Measurements from ENCODE around the gene HSPE1.
A peak's percentile ranks its signal among the peaks of the same experiment; 100 is the strongest.
"Not testable (repeated sequence)": the region's sequence is repeated elsewhere in the genome, so short reads cannot be mapped to it uniquely, and the experiment has no call there.

Gene HSPE1

DNA sequence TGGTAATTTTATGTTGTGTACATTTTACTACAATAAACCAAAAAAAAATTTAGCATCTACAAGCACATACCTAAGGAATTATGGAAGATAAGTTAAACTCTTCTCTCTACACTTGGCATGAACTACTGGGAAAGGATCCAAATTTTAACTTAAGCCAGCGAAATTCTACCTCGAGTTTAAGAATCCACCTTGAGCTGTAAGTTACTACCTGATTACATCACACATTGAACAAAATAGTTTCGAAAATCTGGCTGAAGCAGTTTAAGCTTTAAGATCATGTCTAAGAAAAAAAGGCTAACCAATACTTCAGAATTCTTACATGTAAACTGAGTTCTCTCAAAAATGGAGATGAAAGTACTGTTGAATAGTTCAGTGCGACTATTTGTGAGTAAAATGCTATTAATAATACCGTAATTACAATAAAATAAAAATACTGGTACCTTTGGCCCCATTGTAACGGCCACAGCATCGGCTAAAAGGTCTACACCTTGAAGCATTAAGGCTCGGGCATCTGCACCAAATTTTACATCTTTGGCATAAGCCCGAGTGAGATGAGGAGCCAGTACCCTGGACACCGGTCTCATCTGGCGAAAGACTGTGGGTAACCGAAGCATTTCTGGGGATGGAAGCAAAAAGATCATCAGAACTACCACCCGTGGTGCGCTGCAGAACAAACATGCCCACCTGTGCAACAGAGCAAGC, 1.8 kb upstream of the HSPE1 start:
- DNase-seq (ENCODE audit: low read depth) = no peak

DNA sequence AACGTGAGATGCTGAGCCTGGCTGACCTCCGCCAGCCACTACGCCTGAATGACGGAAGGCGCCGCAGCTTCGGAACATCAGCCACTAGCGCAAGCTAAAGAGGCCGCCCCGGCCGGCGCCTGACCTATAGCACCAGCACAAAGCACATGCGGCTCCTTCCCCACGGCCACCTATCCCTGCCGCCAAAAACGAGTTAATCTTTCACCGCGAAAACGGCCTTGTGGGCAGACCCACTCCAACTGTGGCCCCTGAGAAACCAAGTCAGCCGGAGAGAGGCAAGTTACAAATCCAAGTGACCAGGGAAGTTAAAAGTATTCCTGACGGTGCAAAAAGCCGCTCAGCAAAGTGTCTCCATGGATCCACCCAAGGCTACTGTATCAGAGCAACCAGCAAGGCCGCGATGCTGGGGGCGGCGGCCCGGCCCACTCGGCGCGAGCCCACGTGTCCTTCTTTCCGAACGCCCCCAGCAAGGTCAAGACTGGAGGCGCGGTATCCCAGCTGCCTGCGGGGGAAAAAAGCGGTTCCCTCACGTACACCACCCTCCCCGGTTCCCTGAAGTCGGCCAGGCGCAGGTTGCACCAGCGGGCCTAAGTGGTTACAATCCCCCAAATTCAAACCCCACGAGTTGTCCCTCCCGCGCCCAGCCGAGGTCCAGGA, 1.1 kb upstream of the HSPE1 start:
- peak; percentile 7 for DNase-seq (ENCODE audit: low read depth)

DNA sequence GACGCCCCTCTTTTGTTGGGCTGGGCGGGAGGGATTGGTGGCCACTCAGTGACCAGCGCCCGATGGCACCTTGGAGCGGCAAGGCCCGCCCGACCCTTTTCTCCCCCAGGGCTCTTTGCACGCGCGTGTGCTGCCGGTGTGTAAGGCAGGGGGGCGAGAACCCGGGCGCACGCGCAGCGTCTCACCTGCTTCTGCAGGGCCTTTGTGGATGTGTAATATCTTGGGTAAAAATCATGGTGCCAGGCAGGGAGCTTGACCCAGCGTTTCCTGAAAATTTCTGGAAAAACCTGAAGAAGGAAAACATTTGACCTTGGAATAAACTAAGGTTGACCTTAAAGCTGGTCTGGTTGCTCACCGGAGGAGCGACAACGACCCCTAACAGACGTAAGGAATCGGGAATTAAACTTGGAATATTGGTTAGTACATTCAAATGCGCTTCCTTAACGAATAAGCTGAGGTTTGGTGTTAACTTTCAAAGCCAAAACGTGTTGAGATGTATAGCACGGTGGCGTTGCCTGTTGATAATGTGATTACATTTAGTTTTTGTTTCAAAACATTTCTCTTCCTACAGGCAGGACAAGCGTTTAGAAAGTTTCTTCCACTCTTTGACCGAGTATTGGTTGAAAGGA, 438 bp downstream of the HSPE1 start:
- no peak for DNase-seq (ENCODE audit: low read depth)

DNA sequence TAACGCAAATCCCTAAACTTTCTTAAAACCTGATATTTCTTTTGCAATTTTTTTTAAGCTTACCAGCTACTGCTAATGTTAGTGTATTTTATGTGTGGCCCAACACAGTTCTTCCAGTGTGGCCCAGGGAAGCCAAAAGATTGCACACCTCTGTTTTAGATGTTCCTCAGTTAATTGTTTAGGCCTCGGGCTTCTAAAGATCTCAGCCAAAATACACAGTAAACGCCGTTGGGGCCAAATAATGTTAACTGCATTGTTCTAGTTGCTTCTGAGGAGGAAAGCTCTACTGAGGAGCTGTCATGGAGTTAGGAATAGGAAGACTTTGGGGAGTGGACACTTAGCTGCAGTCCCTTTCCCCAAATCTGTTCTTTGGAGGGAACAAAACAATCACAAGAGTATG, 2.0 kb downstream of the HSPE1 start:
- no peak for DNase-seq (ENCODE audit: low read depth)

DNA sequence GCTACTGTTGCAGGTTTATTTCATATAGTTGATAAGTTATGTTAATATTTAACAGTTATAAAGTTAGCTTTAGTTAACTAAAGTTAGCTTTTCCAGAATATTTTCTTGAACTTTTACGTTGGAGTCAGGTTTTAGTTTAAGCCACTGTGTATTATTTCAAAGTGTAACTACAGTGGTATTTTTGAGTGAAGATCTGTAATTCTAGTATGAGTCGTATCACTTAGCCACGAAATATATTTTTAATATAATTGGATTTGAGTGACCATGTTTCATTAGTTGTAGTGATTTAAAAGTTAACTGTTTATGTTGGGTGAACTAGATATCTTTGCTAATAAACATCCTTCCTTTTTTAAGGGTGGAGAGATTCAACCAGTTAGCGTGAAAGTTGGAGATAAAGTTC, 2.5 kb downstream of the HSPE1 start:
- DNase-seq (ENCODE audit: low read depth) = no peak

DNA sequence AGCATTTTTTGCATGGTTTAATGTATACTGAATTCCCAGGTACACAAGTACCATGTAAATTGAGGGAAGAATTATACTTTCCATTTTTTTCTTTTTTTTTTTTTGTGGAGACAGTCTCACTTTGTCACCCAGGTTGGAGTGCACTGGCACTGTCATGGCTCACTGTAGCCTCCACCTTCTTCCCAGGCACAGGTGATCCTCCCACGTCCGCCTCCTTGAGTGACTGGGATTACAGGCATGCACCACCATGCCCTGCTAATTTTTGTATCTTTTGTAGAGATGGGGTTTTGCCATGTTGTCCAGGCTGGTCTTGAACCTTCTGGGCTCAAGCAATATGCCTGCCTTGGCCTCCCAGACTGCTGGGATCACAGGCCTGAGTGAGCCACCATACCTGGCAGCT, 3.8 kb downstream of the HSPE1 start:
- no peak for DNase-seq (ENCODE audit: low read depth)

DNA sequence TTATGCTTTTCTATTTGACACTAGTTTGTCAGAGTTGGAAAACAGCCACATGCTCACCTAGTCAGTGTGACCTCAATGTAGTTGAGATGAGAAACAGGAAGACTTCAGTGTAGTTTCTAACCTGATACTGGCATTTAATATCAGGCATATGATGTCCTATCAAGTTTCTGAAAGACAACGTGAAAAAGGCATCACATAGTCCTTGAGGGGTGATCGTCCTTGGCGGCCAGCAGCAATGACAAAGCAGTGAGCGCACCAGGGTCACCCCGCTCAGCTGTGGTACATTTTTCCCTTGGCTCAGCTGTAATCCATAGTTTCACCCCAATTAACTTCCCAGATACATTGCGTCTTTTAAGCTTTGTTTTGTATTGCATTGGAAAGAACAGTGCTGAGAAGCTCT, 4.3 kb downstream of the HSPE1 start:
- DNase-seq (ENCODE audit: low read depth) = no peak

DNA sequence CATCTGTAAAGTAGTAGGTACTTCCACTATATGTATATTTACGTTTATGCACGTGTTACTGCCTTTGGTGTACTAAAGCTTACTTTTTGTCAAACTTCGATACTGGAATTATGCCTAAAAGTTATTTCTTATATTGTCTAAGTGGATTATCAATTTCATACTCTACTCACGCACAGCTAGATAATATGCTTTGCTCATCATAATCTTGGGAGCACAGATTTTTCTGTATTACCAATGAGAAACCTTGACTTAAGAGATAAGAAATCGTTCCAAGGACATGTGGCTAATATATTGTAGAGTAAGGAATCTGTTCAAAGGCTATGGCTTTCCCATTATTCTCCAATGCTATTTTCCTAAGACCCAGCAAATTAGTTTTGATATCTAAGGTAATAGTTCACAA, 6.5 kb downstream of the HSPE1 start:
- no peak for DNase-seq (ENCODE audit: low read depth)

DNA sequence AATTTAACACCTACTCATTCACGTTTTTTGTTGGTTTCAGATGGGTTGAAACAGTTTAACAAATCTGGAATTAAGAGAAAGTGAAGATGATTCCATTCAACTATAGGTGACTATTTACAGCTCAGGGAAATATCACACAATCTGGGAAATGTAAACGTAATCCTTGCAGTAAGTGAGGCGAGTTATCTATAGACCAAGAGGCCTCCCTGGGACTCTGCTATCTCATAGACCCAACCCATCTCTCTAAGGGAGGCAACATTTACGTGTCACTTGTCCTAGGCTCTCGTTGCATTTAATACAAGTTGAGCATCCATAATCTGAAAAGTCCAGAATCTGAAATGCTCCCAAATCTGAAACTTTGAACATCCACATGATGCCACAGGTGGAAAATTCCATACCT, 13.7 kb downstream of the HSPE1 start:
- no peak for DNase-seq (ENCODE audit: low read depth)

DNA sequence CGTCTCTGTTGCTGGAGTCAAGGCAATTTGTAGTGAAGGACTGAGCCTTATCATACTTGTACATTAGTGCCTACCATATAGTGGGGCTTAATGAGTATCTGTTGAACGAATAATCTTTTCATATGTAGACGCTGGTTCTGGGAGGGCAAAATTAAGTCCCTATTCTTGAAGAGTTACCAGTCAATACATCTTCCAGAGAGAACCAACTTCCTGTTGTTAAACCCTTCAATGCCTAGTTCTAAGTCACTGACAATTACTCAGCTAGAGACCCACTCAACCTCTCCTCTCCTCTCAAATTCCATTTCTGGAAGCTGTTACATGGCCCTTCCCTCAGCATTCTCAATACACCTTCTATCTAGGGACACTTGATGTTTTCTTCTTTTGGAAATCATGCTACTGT, 14.6 kb downstream of the HSPE1 start:
- DNase-seq (ENCODE audit: low read depth) = no peak

DNA sequence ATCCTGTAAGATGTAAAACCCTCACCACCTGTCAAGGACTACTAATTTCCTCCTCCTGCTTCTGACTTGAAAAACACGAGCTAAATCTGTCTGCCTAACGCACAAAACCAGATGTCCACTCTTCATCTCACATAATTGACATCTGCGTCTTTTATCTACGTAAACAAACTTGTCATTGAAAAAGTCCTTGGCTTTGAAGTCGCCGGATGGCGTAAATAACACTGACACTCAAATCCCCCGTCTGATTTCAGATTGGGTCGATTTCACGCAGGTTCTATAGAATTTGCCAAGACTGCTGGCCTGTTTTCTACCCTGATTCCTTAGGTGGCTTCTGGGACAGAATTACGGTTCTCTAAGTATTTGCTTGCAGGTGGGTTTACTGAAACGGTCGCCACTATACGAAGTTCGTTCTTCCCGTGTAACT, 15.1 kb downstream of the HSPE1 start:
- DNase-seq (ENCODE audit: low read depth) = no peak

DNA sequence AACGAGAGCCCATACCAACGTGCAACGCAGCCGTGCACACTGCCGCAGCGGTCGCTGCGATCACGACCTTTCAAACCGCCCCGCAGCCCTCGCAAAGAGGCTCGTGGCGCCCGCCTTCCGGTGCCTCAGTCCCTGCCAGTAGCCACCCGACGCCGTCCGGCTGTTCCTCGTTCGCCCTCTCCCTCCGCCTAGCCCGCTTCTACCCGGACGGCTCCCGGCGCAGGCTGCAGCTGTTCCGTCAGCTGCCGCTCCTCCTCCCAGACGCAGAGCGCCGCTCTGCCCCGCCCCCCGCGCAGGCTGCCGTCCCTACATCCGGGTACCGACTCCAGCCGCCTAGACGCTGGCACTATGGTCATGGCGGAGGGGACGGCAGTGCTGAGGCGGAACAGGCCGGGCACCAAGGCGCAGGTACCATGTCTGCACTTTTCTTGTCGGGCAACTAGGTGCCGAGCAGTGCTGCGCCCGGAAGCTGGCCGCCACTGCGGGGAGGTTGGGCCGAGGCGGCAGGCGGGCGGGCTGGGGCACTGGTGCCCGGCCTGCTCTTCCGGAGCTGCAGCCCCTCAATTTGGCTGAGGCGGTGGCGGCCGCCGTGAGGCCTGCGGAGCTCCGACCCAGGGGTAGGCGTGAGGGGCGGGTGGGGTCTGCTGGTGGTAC, 15.7 kb downstream of the HSPE1 start, which contains the start of gene MOB4:
MOB4 (plus strand) TSS at position 328 of the 654 bp plus-strand sequence; CDS start at position 349, 21 bp downstream.
- peak; percentile 86 for DNase-seq (ENCODE audit: low read depth)

DNA sequence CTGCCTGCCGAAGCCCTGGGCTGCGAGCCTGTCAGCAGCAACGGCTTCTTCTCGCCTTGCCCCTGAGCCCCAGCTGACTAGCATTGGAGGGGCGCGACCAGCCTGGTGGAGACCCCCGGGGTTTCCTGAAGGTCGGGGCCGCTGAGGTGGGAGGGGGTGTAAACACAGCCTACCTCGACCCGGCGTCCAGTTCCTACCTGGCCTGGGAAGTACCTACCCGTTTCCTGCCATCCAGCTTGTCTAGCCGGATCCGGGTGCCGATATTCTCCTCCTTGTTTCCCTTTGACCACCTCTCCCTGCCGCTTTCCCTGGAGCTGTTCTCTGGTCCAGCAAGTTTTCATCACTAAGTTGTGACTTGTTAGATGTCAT, 16.2 kb downstream of the HSPE1 start:
- DNase-seq (ENCODE audit: low read depth) = no peak

DNA sequence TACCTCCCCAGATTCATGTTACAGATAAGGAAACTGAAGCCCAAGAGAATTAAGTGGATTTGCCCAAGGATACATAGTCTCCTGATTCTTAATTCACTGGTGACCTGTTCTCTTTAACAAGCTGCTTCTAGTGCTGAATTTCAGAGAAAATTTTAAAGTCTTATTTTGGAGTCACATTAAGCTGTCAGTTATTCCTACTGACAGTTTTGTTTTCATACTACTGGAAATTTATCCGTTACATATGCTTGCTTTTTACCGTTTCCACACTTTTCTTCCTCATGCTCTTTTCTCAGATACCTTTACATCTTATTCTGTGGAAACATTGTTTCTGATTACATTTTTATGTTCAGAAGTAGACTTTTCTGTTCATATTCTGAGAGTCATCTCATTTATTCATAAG, 17.0 kb downstream of the HSPE1 start:
- DNase-seq (ENCODE audit: low read depth) = no peak

DNA sequence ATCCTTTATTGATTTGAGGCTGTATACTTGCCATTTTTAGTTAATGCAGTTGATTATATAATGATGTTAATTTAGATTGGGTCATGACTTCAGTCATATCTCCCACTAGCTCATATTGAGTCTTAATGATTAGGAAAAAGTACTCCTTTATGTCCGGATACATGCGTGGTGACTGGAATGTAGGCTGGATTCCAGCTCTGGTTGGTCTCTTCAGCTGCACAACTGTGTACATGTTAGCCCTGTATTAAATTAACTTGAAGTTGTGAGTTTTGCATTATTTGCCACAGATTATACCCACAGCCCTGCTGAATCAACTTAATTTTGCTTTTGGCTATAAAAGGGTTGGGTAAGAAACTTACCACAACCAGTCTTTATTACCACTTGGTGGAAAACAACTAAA, 38.2 kb downstream of the HSPE1 start:
- no peak for DNase-seq (ENCODE audit: low read depth)

DNA sequence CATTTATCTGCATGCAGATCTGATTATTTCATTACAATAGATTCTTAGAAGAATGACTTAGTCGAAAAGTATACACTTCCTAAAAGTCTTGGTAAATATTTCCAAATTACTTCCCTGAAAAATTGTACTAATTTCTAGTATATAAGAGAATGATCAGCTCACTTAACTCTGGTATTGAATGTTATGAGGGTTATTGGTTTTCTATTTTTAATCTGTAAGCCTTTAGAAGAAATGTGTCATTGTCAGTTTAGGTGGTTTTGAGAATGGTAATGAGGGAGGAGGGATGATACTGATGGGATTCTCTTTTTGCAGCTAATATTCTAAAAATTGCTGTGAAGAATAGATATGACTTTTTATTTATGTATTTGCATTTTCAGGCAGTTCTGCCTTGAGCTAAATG, 39.6 kb downstream of the HSPE1 start:
- DNase-seq (ENCODE audit: low read depth) = no peak

DNA sequence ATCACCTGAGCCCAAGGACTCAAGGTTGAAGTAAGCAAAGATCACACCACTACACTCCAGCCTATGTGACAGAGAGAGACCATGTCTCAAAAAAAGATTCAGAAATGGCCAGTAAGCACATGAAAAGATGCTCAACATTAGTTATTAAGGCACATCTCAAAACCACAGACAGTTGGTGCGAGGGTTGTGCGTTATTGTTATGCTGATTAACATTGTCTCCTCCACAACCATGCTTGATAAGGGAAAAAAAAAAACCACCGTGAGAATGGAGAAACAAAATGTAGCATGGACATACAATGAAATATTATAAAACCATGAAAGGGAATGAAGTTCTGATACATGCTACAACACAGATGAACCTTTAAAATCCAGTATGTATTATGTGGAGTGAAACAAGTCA, 43.0 kb downstream of the HSPE1 start:
- no peak for DNase-seq (ENCODE audit: low read depth)

DNA sequence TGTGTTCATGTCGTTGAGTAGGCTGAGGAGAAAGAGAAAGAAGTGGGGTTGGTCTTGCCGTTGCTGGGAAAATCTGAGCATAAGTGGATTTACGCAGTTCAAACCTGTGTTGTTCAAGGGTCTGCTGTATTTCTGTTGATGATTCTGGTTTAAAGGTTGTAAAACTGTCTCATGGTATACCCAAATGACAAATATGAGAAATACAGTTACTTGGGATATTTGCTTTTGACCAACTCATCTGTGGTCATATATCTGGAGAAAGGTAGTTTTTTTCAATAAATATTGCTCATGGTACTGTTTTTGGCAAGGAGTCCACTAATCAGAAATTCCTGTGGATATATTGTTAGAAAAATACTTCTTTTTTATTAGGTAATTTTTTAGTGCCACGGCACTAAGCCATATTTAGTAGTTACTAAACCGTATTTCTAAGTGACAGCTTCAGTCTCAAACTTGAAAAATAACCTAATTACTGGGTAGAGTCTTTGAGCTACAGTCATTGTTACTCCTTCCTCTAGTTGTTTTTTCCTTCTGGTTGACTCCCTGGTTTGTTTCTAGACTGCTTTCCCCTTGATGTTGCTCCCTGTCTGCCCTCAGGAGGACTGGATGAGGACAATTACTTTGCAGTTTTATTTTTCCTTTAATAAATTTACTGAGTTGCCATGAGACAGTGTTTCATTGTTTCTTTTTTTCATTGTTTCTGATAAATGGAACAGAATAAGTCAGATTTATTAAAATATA, 47.2 kb downstream of the HSPE1 start:
- DNase-seq (ENCODE audit: low read depth) = no peak

DNA sequence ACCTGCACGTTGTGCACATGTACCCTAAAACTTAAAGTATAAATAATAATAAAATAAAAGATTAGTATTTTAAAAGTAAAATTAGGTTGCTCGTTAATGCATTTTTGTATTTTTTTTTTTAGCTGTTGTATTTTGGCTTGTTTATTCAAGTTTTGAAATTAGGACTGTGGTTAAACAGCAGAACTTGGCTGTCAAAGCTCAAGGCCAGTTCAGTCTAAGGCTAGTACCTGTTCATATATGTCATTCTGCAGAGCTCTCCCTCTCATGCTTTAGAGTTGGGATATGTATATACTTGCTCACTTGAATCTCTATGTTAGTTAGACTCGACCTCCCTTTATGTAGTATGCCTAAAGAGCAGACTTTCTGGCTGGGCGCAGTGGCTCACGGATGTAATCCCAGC, 48.4 kb downstream of the HSPE1 start:
- no peak for DNase-seq (ENCODE audit: low read depth)

DNA sequence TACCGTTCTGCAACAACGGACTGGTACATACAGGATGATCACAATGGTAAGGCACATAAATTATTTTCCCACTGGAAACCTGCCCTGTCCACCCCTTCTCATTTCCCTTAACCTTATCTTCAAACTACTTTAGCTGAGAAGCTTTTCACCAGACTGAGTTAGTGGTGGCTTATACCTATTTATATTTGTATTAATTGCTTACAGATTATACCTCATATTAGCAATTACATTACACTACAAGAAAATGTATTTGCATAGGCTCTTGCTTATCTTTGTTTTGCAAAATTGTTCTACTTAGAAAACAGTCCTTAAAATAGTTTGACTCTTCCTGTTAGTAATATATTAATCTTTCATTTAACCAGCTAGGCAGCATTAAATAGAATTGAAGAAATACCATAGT, 51.1 kb downstream of the HSPE1 start:
- not testable (repeated sequence) for DNase-seq (ENCODE audit: low read depth)
